NCI-H2196 treated with DMSO at 0.1 percent for 48 hours (cell line): Measurements from ENCODE around the gene ANO1.
"Not testable (repeated sequence)": the region's sequence is repeated elsewhere in the genome, so short reads cannot be mapped to it uniquely, and the experiment has no call there.

Experiments
- DNase-seq: peaks from one replicate; lab custom pipeline; 2025; ENCODE audit not compliant: unreplicated experiment; lab: John Stamatoyannopoulos, UW

ANO1 gene

GRCh38 chr11:70078095-70078780, at the start of gene ANO1:
ANO1 (plus strand) TSS chr11:70078317; CDS start chr11:70078607, 290 bp downstream.
- no peak for DNase-seq

GRCh38 chr11:70029115-70029860, 48.8 kb upstream of the ANO1 start:
- no peak for DNase-seq

GRCh38 chr11:70029861-70030380, 48.2 kb upstream of the ANO1 start:
- no peak for DNase-seq

GRCh38 chr11:70030412-70030811, 47.7 kb upstream of the ANO1 start:
- no peak for DNase-seq

- DNase-seq: no peak
Observed at GRCh38 chr11:70031631-70032469, 46.3 kb upstream of the ANO1 start.

GRCh38 chr11:70032470-70032795, 45.7 kb upstream of the ANO1 start:
- no peak for DNase-seq

- DNase-seq: no peak
Observed at GRCh38 chr11:70032943-70033710, 45.0 kb upstream of the ANO1 start.

- no peak for DNase-seq
Observed at GRCh38 chr11:70033711-70034070, 44.4 kb upstream of the ANO1 start.

GRCh38 chr11:70034740-70035365, 43.3 kb upstream of the ANO1 start:
- DNase-seq: no peak

- not testable (repeated sequence) for DNase-seq
Observed at GRCh38 chr11:70035665-70036064, 42.5 kb upstream of the ANO1 start.

- no peak for DNase-seq
Observed at GRCh38 chr11:70036971-70037882, 40.9 kb upstream of the ANO1 start.

GRCh38 chr11:70038034-70038834, 39.9 kb upstream of the ANO1 start:
- DNase-seq: no peak

GRCh38 chr11:70040452-70040851, 37.7 kb upstream of the ANO1 start:
- no peak for DNase-seq

GRCh38 chr11:70040869-70041501, 37.1 kb upstream of the ANO1 start:
- DNase-seq: no peak

- DNase-seq: no peak
Observed at GRCh38 chr11:70043482-70043881, 34.6 kb upstream of the ANO1 start.

GRCh38 chr11:70046089-70046488, 32.0 kb upstream of the ANO1 start:
- no peak for DNase-seq

GRCh38 chr11:70048279-70049024, 29.7 kb upstream of the ANO1 start:
- no peak for DNase-seq
